T-cell (primary cell): ENCODE data around the gene MYG1. TPM values are rescaled to one million over a fixed set of nuclear protein-coding genes. Genes with fewer than 3 reads are reported as not detected.
"Not testable (repeated sequence)": the region's sequence is repeated elsewhere in the genome, so short reads cannot be mapped to it uniquely, and the experiment has no call there.

ENCODE experiments used
- ATAC-seq, 4 experiments: fragments of 200-7000 bp in 3 of 4; fragments of 150-1000 bp in 1 of 4; cut with Tn5 transposase; replicated peaks in 1 of 4; 1 replicate in 3 of 4; 2 replicates in 1 of 4; pipeline ENCODE4 v1.10.0; 2021; ENCODE audit warnings: moderate library complexity in 3 of 4, mild to moderate bottlenecking in 2 of 4, moderate number of reproducible peaks in 1 of 4
- CTCF ChIA-PET, 2 donors: fragments of 300-600 bp; sonication (Branson Sonifier 250); formaldehyde crosslinking; loops; one replicate each; lab custom pipeline; 2022; ENCODE audit warnings: antibody characterized with exemption in 2 of 2; lab: Charles Lee
- POLR2A ChIA-PET, 2 donors: fragments of 300-600 bp; sonication (Branson Sonifier 250); formaldehyde crosslinking; loops; one replicate each; lab custom pipeline; 2022; ENCODE audit warnings: antibody characterized with exemption in 2 of 2; lab: Charles Lee
- DNase-seq, 35 experiments: peaks; one replicate each; pipeline versions ENCODE4 v3.0.0 to v3.0.0-alpha.2; 2013 to 2023
- H3K27ac ChIP-seq: one replicate; pipeline ENCODE4 v1.5.1; 2013; ENCODE audit warnings: low read length
- H3K27me3 ChIP-seq, 2 experiments: replicated peaks in 1 of 2; 1 replicate in 1 of 2; 2 replicates in 1 of 2; pipeline versions ENCODE4 v1.6.1 to v1.7.0; 2013; ENCODE audit warnings: low read length in 1 of 2, mixed read lengths in 1 of 2; ENCODE audit not compliant: control insufficient read depth in 2 of 2, insufficient read depth in 2 of 2; ENCODE audit errors: extremely low read depth in 1 of 2
- H3K36me3 ChIP-seq, 2 donors: 1 replicate in 1 of 2; 2 replicates in 1 of 2; pipeline versions ENCODE4 v1.6.1 to v1.7.0; 2013; ENCODE audit warnings: low read length in 1 of 2; ENCODE audit not compliant: control insufficient read depth in 2 of 2, insufficient read depth in 1 of 2; ENCODE audit errors: extremely low read depth in 1 of 2
- H3K4me1 ChIP-seq, 2 experiments: 1 replicate in 1 of 2; 2 replicates in 1 of 2; pipeline versions ENCODE4 v1.6.1 to v1.7.0; 2013; ENCODE audit warnings: low read length in 2 of 2, mixed read lengths in 1 of 2; ENCODE audit not compliant: insufficient read depth in 2 of 2, control insufficient read depth in 1 of 2; ENCODE audit errors: extremely low read depth in 1 of 2
- H3K4me3 ChIP-seq, 2 donors: 1 replicate in 1 of 2; 2 replicates in 1 of 2; pipeline versions ENCODE4 v1.5.1 to v1.7.0; 2013; ENCODE audit warnings: mild to moderate bottlenecking in 2 of 2, low read length in 1 of 2, moderate library complexity in 1 of 2; ENCODE audit not compliant: control insufficient read depth in 1 of 2; ENCODE audit errors: extremely low read depth in 1 of 2
- H3K9me3 ChIP-seq: 2 replicates; pipeline ENCODE4 v1.7.0; 2013
- H3K27ac Mint-ChIP-seq, 2 donors: one replicate each; pipeline ENCODE4 v1.8.0; 2020 to 2021; ENCODE audit warnings: mild to moderate bottlenecking in 2 of 2, mixed read lengths in 2 of 2
- H3K27me3 Mint-ChIP-seq, 2 donors: one replicate each; pipeline ENCODE4 v1.8.0; 2021 to 2022; ENCODE audit warnings: mixed read lengths in 2 of 2
- H3K36me3 Mint-ChIP-seq: one replicate; pipeline ENCODE4 v1.8.0; 2021; ENCODE audit warnings: mixed read lengths
- H3K4me1 Mint-ChIP-seq, 3 donors: one replicate each; pipeline ENCODE4 v1.8.0; 2020 to 2022; ENCODE audit warnings: mixed read lengths in 3 of 3, mild to moderate bottlenecking in 1 of 3
- H3K4me3 Mint-ChIP-seq, 3 donors: one replicate each; pipeline ENCODE4 v1.8.0; 2020 to 2022; ENCODE audit warnings: mild to moderate bottlenecking in 3 of 3, mixed read lengths in 3 of 3, moderate library complexity in 3 of 3
- H3K9me3 Mint-ChIP-seq, 3 donors: one replicate each; pipeline ENCODE4 v1.8.0; 2020 to 2022; ENCODE audit warnings: mixed read lengths in 3 of 3
- WGBS: methylation state at CpG from one replicate; pipeline ENCODE4 v1.1.5; 2013; ENCODE audit warnings: missing lambda C conversion rate; ENCODE audit not compliant: insufficient coverage; 5-methylcytosine and 5-hydroxymethylcytosine counted together
- total RNA-seq, 35 experiments: library from RNA in 6 of 35; stranded (reverse) in 6 of 35; fragments of 120-200 nt in 1 of 35; gene quantifications; one replicate each; pipeline versions ENCODE4 v1.2.1 to v1.2.4 and lab custom pipeline; 2013 to 2026

Gene MYG1
- total RNA-seq, 5 donors from 2014 or later (not counting 1 experiment from before 2014, with no cell fraction given) = 34.0 to 68.4 (median 63.9) TPM

GRCh38 chr12:53326460-53327185 is 27.1 kb downstream of the MYG1 start:
- peak overlapping the region in 1 of 2 donors; percentile 80 for H3K27ac Mint-ChIP-seq
- H3K4me3 ChIP-seq = no peak overlapping the region
- 92% methylated on average over 7 of the region's 8 CpGs for WGBS
- DNase-seq (no peak), ATAC-seq (no peak)
- ChIA-PET POLR2A (interaction anchor here in 1 of 2 donors (0.6 to 0.7 kb wide), 2 partner anchors 88 to 135 kb away, joined by 3 read pairs; no protein-coding TSS in a partner anchor), CTCF (interaction anchor here in 1 of 2 donors (0.6 to 1.2 kb wide), 3 partner anchors 93 to 103 kb away, joined by 3 to 4 read pairs (median 3); no protein-coding TSS in a partner anchor)
- no peaks in the 10 kb centered on the region for H3K36me3 ChIP-seq
- peaks cover 0 to 27% of the 10 kb centered on the region in 2 experiments for H3K27me3 ChIP-seq
- H3K9me3 ChIP-seq = no peaks in the 10 kb centered on the region
- peak overlapping the region; percentile 69 to 79 (median 76) for H3K4me3 Mint-ChIP-seq
- H3K9me3 Mint-ChIP-seq = no peaks in the 10 kb centered on the region
- H3K4me1 Mint-ChIP-seq = peaks cover 20 to 30% (median 25%) of the 10 kb centered on the region in 3 donors
- peaks cover 16 to 41% of the 10 kb centered on the region in 2 experiments for H3K4me1 ChIP-seq
- no peaks in the 10 kb centered on the region for H3K36me3 Mint-ChIP-seq
- peaks cover 0 to 7% of the 10 kb centered on the region in 2 donors for H3K27me3 Mint-ChIP-seq
- no peak overlapping the region for H3K27ac ChIP-seq

GRCh38 chr12:53327435-53328042 is 28.0 kb downstream of the MYG1 start:
- ChIA-PET CTCF (interaction anchor here (0.5 to 1.1 kb wide), 4 partner anchors 8 to 104 kb away, joined by 3 to 4 read pairs (median 4); partner anchors contain the start of gene SP7 (in 1 of the 2)), POLR2A (interaction anchor here in 1 of 2 donors (0.6 kb wide), 1 partner anchor 134 kb away, joined by 3 read pairs; no protein-coding TSS in a partner anchor)
- Histone ChIP-seq H3K4me1 (peaks cover 9 to 31% of the 10 kb centered on the region in 2 experiments), H3K27me3 (peaks cover 0 to 32% of the 10 kb centered on the region in 2 experiments), H3K36me3 (no peaks in the 10 kb centered on the region), H3K9me3 (no peaks in the 10 kb centered on the region), H3K4me3 (no peak overlapping the region), H3K27ac (no peak overlapping the region)
- H3K4me1 Mint-ChIP-seq = peaks cover 16 to 25% (median 22%) of the 10 kb centered on the region in 3 donors
- ATAC-seq (no peak), DNase-seq (no peak)
- peaks cover 3 to 12% of the 10 kb centered on the region in 2 donors for H3K27me3 Mint-ChIP-seq
- H3K4me3 Mint-ChIP-seq = no peak overlapping the region
- WGBS = 100% methylated on average over 2 of the region's 3 CpGs
- H3K27ac Mint-ChIP-seq = no peak overlapping the region
- H3K36me3 Mint-ChIP-seq = no peaks in the 10 kb centered on the region
- H3K9me3 Mint-ChIP-seq = no peaks in the 10 kb centered on the region

- no peaks in the 10 kb centered on the region for H3K9me3 ChIP-seq
- H3K4me1 ChIP-seq = peaks cover 8 to 26% of the 10 kb centered on the region in 2 experiments
- H3K4me3 ChIP-seq = no peak overlapping the region
- H3K36me3 Mint-ChIP-seq = no peaks in the 10 kb centered on the region
- H3K4me1 Mint-ChIP-seq = peaks cover 15 to 20% (median 18%) of the 10 kb centered on the region in 3 donors
- H3K27me3 ChIP-seq = peaks cover 0 to 37% of the 10 kb centered on the region in 2 experiments
- CTCF ChIA-PET = interaction anchor here (0.5 to 1.1 kb wide), 2 partner anchors 8 to 13 kb away, joined by 3 to 4 read pairs; partner anchors contain the start of gene SP7 (in 1 of the 2)
- ATAC-seq (no peak), DNase-seq (no peak)
- 72% methylated on average over 16 of the region's 16 CpGs for WGBS
- no peaks in the 10 kb centered on the region for H3K9me3 Mint-ChIP-seq
- POLR2A ChIA-PET = no interaction called here
- no peaks in the 10 kb centered on the region for H3K36me3 ChIP-seq
- peaks cover 4 to 12% of the 10 kb centered on the region in 2 donors for H3K27me3 Mint-ChIP-seq
- no peak overlapping the region for H3K27ac ChIP-seq
- H3K4me3 Mint-ChIP-seq = no peak overlapping the region
- no peak overlapping the region for H3K27ac Mint-ChIP-seq
Observed at GRCh38 chr12:53328043-53328435, 28.5 kb downstream of the MYG1 start.

- peaks cover 2 to 6% (median 5%) of the 10 kb centered on the region in 3 donors for H3K4me1 Mint-ChIP-seq
- peaks cover 0 to 6% of the 10 kb centered on the region in 2 experiments for H3K4me1 ChIP-seq
- no peak for DNase-seq
- H3K36me3 Mint-ChIP-seq = no peaks in the 10 kb centered on the region
- H3K36me3 ChIP-seq = no peaks in the 10 kb centered on the region
- no peak for ATAC-seq
- ChIA-PET POLR2A (interaction anchor here in 1 of 2 donors (0.6 kb wide), 2 partner anchors 17 to 1365 kb away, joined by 3 read pairs; no protein-coding TSS in a partner anchor), CTCF (interaction anchor here in 1 of 2 donors (0.7 kb wide), 1 partner anchor 177 kb away, joined by 5 read pairs; no protein-coding TSS in a partner anchor)
- no peak overlapping the region for H3K4me3 ChIP-seq
- no peak overlapping the region for H3K4me3 Mint-ChIP-seq
- peaks cover 0 to 61% of the 10 kb centered on the region in 2 experiments for H3K27me3 ChIP-seq
- H3K9me3 Mint-ChIP-seq = no peaks in the 10 kb centered on the region
- H3K27me3 Mint-ChIP-seq = peaks cover 22 to 32% of the 10 kb centered on the region in 2 donors
- no peaks in the 10 kb centered on the region for H3K9me3 ChIP-seq
- H3K27ac ChIP-seq = no peak overlapping the region
- WGBS = 90% methylated on average over 2 of the region's 5 CpGs
- no peak overlapping the region for H3K27ac Mint-ChIP-seq
Observed at GRCh38 chr12:53330671-53331070, 31.2 kb downstream of the MYG1 start.

GRCh38 chr12:53332339-53332738 is 32.8 kb downstream of the MYG1 start:
- H3K36me3 ChIP-seq, H3K4me3 Mint-ChIP-seq, DNase-seq, H3K9me3 ChIP-seq, H3K4me1 Mint-ChIP-seq, H3K4me3 ChIP-seq, H3K36me3 Mint-ChIP-seq, H3K9me3 Mint-ChIP-seq, ATAC-seq, H3K27ac Mint-ChIP-seq, H3K4me1 ChIP-seq, H3K27ac ChIP-seq: not testable (repeated sequence)
- peaks cover 0 to 75% of the 10 kb centered on the region in 2 experiments for H3K27me3 ChIP-seq
- CTCF ChIA-PET = interaction anchor here in 1 of 2 donors (0.6 kb wide), 1 partner anchor 16 kb away, joined by 13 read pairs; no protein-coding TSS in a partner anchor
- POLR2A ChIA-PET = interaction anchor here (0.5 to 0.6 kb wide), 2 partner anchors 118 to 143 kb away, joined by 5 to 10 read pairs; no protein-coding TSS in a partner anchor
- peaks cover 33 to 47% of the 10 kb centered on the region in 2 donors for H3K27me3 Mint-ChIP-seq

- no peak overlapping the region for H3K27ac ChIP-seq
- no peak overlapping the region for H3K4me3 Mint-ChIP-seq
- peaks cover 0 to 4% of the 10 kb centered on the region in 2 experiments for H3K4me1 ChIP-seq
- DNase-seq = no peak
- no peak overlapping the region for H3K27ac Mint-ChIP-seq
- ChIA-PET CTCF (interaction anchor here in 1 of 2 donors (0.8 kb wide), 1 partner anchor 12 kb away, joined by 3 read pairs; the partner anchor contains the start of gene AAAS), POLR2A (interaction anchor here in 1 of 2 donors (0.6 kb wide), 1 partner anchor 143 kb away, joined by 10 read pairs; no protein-coding TSS in a partner anchor)
- no peaks in the 10 kb centered on the region for H3K9me3 ChIP-seq
- H3K4me3 ChIP-seq = no peak overlapping the region
- ATAC-seq = no peak
- no peaks in the 10 kb centered on the region for H3K36me3 ChIP-seq
- peaks cover 36 to 47% of the 10 kb centered on the region in 2 donors for H3K27me3 Mint-ChIP-seq
- peaks cover 2 to 5% (median 2%) of the 10 kb centered on the region in 3 donors for H3K4me1 Mint-ChIP-seq
- whole genome bisulfite sequencing = 82% methylated on average over 8 of the region's 15 CpGs
- no peaks in the 10 kb centered on the region for H3K9me3 Mint-ChIP-seq
- H3K27me3 ChIP-seq = peaks cover 0 to 79% of the 10 kb centered on the region in 2 experiments
- no peaks in the 10 kb centered on the region for H3K36me3 Mint-ChIP-seq
Observed at GRCh38 chr12:53332744-53333143, 33.2 kb downstream of the MYG1 start.
